Cardiac muscle cell (in vitro differentiated cells and primary cell): ENCODE results near the gene RETREG1. TPM values are rescaled to one million over a fixed set of nuclear protein-coding genes. Genes with fewer than 3 reads are reported as not detected.
A peak's percentile ranks its signal among the peaks of the same experiment; 100 is the strongest.

Experiments
- DNase-seq, 2 donors: peaks; one replicate each; pipeline versions ENCODE4 v3.0.0 to v3.0.0-alpha.2; 2010 to 2017; ENCODE audit warnings: low read depth in 1 of 2, low spot score in 1 of 2
- H3K27ac ChIP-seq: fragments of 200-600 bp; sonication (generic); 2 replicates; pipeline ENCODE4 v1.5.1; 2016
- H3K27me3 ChIP-seq: fragments of 200-600 bp; sonication (generic); 2 replicates; pipeline ENCODE4 v1.6.0; 2016; ENCODE audit warnings: control low read depth
- H3K36me3 ChIP-seq: fragments of 200-600 bp; sonication (generic); 2 replicates; pipeline ENCODE4 v1.5.1; 2016; ENCODE audit warnings: control low read depth
- H3K4me1 ChIP-seq: fragments of 200-600 bp; sonication (generic); 2 replicates; pipeline ENCODE4 v1.8.1; 2017; ENCODE audit warnings: low read depth, mild to moderate bottlenecking, mixed run types
- H3K4me3 ChIP-seq: fragments of 200-600 bp; sonication (generic); 2 replicates; pipeline ENCODE4 v1.5.1; 2016; ENCODE audit warnings: mild to moderate bottlenecking
- H3K9me3 ChIP-seq: fragments of 200-600 bp; sonication (generic); 2 replicates; pipeline ENCODE4 v1.5.1; 2017; ENCODE audit warnings: low read depth, mild to moderate bottlenecking, control low read depth
- polyA plus RNA-seq: library from polyadenylated mRNA; unstranded; fragments of >200 nt; fragmentation: Nextera tagmentation; extraction: Ambion mirVana; gene quantifications from 2 replicates; pipeline ENCODE4 v1.2.1, GENCODE V29; 2016
- total RNA-seq: library from RNA; depleted of rRNA; stranded (reverse); fragments of >200 nt; gene quantifications from 2 replicates; pipeline ENCODE4 v1.2.3, GENCODE V29; 2016
- TF ChIP-seq, protein P1 (sequence below): IDR thresholded peaks from 2 replicates; pipeline ENCODE4 v1.5.1; 2012; ENCODE audit warnings: low read depth, mild to moderate bottlenecking, low read length

The RETREG1 gene
- total and polyA plus RNA-seq, 2 experiments from 2014 or later = 14.0 to 39.2 TPM

- DNase-seq = no peak
- TF ChIP-seq, protein P1, sequence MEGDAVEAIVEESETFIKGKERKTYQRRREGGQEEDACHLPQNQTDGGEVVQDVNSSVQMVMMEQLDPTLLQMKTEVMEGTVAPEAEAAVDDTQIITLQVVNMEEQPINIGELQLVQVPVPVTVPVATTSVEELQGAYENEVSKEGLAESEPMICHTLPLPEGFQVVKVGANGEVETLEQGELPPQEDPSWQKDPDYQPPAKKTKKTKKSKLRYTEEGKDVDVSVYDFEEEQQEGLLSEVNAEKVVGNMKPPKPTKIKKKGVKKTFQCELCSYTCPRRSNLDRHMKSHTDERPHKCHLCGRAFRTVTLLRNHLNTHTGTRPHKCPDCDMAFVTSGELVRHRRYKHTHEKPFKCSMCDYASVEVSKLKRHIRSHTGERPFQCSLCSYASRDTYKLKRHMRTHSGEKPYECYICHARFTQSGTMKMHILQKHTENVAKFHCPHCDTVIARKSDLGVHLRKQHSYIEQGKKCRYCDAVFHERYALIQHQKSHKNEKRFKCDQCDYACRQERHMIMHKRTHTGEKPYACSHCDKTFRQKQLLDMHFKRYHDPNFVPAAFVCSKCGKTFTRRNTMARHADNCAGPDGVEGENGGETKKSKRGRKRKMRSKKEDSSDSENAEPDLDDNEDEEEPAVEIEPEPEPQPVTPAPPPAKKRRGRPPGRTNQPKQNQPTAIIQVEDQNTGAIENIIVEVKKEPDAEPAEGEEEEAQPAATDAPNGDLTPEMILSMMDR = no peak
- Histone ChIP-seq H3K9me3 (no peaks in the 10 kb centered on the region), H3K27ac (no peak overlapping the region), H3K4me1 (peaks cover 21% of the 10 kb centered on the region), H3K36me3 (no peaks in the 10 kb centered on the region), H3K4me3 (no peak overlapping the region), H3K27me3 (no peaks in the 10 kb centered on the region)
Observed at GRCh38 chr5:16504571-16504970, 112.2 kb downstream of the RETREG1 start.

- Histone ChIP-seq H3K9me3 (no peaks in the 10 kb centered on the region), H3K27ac (no peak overlapping the region), H3K27me3 (no peaks in the 10 kb centered on the region), H3K4me1 (peaks cover 9% of the 10 kb centered on the region), H3K4me3 (no peak overlapping the region), H3K36me3 (no peaks in the 10 kb centered on the region)
- TF ChIP-seq, protein P1 = no peak
- DNase-seq = no peak
Observed at GRCh38 chr5:16502866-16503265, 113.9 kb downstream of the RETREG1 start.

DNA sequence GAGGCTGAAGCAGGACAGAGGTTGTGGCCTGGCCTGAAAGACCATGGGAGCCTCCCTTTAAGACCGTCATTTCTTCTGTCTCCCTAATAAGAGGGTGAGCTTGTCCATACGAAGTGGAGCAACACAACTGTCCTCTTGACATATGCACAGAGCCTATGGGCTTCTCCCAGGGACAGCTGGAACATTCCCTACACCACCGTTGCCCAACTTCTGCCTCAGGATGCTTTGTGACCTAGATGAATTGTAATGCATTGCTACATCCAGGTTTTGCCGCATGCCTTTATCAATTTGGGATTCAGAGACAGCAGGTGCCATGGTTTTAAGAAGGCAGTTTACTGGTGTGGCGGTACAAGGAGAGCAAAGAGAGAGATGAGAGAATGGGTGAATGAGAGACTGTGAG is 116.8 kb downstream of the RETREG1 start:
- Histone ChIP-seq H3K27me3 (no peaks in the 10 kb centered on the region), H3K9me3 (no peaks in the 10 kb centered on the region), H3K36me3 (no peaks in the 10 kb centered on the region), H3K4me1 (no peaks in the 10 kb centered on the region), H3K4me3 (no peak overlapping the region), H3K27ac (no peak overlapping the region)
- DNase-seq = no peak
- TF ChIP-seq, protein P1 = no peak

- no peak for DNase-seq
- Histone ChIP-seq H3K36me3 (no peaks in the 10 kb centered on the region), H3K9me3 (no peaks in the 10 kb centered on the region), H3K4me3 (no peak overlapping the region), H3K4me1 (no peaks in the 10 kb centered on the region), H3K27ac (peak overlapping the region; percentile 47), H3K27me3 (no peaks in the 10 kb centered on the region)
- TF ChIP-seq, protein P1 = no peak
Observed at GRCh38 chr5:16497546-16497945, 119.3 kb downstream of the RETREG1 start.

DNA sequence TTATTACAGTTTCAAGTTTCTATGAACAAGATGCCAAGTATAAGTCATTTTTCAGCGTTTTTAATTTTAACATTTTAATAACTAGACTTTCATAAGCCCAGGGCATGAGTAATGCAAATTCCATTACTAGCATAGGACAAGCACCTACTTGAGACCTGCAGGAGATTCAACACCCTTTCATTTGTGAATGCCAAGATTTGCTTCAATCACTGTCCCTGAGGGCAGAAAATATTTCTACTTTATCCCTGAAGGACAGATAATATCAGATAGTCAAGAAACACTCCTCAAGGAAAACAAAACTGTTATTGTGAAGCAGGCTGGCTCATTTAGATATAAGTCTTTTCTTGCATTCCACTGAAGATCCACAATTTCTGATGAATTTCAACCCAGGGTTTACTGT is 123.5 kb downstream of the RETREG1 start:
- H3K27ac ChIP-seq = no peak overlapping the region
- no peaks in the 10 kb centered on the region for H3K27me3 ChIP-seq
- no peak for DNase-seq
- H3K36me3 ChIP-seq = no peaks in the 10 kb centered on the region
- TF ChIP-seq, protein P1 = no peak
- no peak overlapping the region for H3K4me3 ChIP-seq
- H3K4me1 ChIP-seq = no peaks in the 10 kb centered on the region
- H3K9me3 ChIP-seq = no peaks in the 10 kb centered on the region
